GM12892 (cell line): ENCODE results near the gene CNTN4. TPM values are rescaled to one million over a fixed set of nuclear protein-coding genes. Genes with fewer than 3 reads are reported as not detected.
A peak's percentile ranks its signal among the peaks of the same experiment; 100 is the strongest.
"Not testable (repeated sequence)": the region's sequence is repeated elsewhere in the genome, so short reads cannot be mapped to it uniquely, and the experiment has no call there.

Experiments
- DNase-seq: peaks from one replicate; pipeline ENCODE4 v3.0.0; 2011; ENCODE audit not compliant: insufficient read length
- FAIRE-seq: peaks from 2 replicates; lab custom pipeline; 2011; peaks lifted over from hg19 to GRCh38; lab: Jason Lieb, UNC
- POLR2A ChIP-seq: IDR thresholded peaks from 2 replicates; pipeline ENCODE4 v1.6.1; 2011; ENCODE audit warnings: low read depth, low read length, control low read depth
- POLR2AphosphoS5 ChIP-seq: IDR thresholded peaks from 2 replicates; pipeline ENCODE4 v1.6.1; 2011; ENCODE audit warnings: low read depth, low read length, control low read depth
- TAF1 ChIP-seq: IDR thresholded peaks from 2 replicates; pipeline ENCODE4 v1.6.1; 2011; ENCODE audit warnings: low read depth, mild to moderate bottlenecking, control low read depth, low read length, borderline replicate concordance
- polyA plus RNA-seq: library from polyadenylated mRNA; unstranded; fragments of >200 nt; gene quantifications from one replicate; pipeline ENCODE4 v1.2.1, GENCODE V29; 2012; ENCODE audit warnings: missing spikeins, inconsistent platforms; ENCODE audit not compliant: missing spikeins

CNTN4 gene
- polyA plus RNA-seq = not detected

GRCh38 chr3:2098398-2099027 is at the start of gene CNTN4:
TSS of gene CNTN4 (plus strand) at chr3:2098866.
- DNase-seq (peak; percentile 45), FAIRE-seq (no peak)

GRCh38 chr3:2061360-2061759 is 37.3 kb upstream of the CNTN4 start:
- FAIRE-seq = no peak

More at GRCh38 chr3:2098398-2099027, at the start of gene CNTN4:
- no peak for TF ChIP-seq TAF1
- TF ChIP-seq POLR2A = no peak
- no peak for TF ChIP-seq POLR2AphosphoS5

GRCh38 chr3:2071531-2071930 is 27.1 kb upstream of the CNTN4 start:
- no peak for DNase-seq
- no peak for TF ChIP-seq TAF1
- TF ChIP-seq POLR2A = no peak
- FAIRE-seq = no peak

More at GRCh38 chr3:2061360-2061759, 37.3 kb upstream of the CNTN4 start:
- TF ChIP-seq POLR2A (no peak), POLR2AphosphoS5 (no peak)
- no peak for DNase-seq

- TF ChIP-seq POLR2AphosphoS5 (no peak), TAF1 (no peak), POLR2A (no peak)
- FAIRE-seq (no peak), DNase-seq (no peak)
These were observed 19.8 kb upstream of the CNTN4 start for GRCh38 chr3:2078821-2079220.

- TF ChIP-seq POLR2AphosphoS5 (no peak), POLR2A (no peak), TAF1 (no peak)
- FAIRE-seq (no peak), DNase-seq (no peak)
These were observed 15.7 kb upstream of the CNTN4 start for GRCh38 chr3:2082871-2083480.

GRCh38 chr3:2083558-2083957 is 15.1 kb upstream of the CNTN4 start:
- not testable (repeated sequence) for FAIRE-seq, DNase-seq

- no peak for TF ChIP-seq TAF1
- TF ChIP-seq POLR2A = no peak
- TF ChIP-seq POLR2AphosphoS5 = no peak
- DNase-seq (no peak), FAIRE-seq (no peak)
These were observed 8.4 kb upstream of the CNTN4 start for GRCh38 chr3:2090095-2090911.

- TF ChIP-seq POLR2AphosphoS5 (no peak), TAF1 (no peak), POLR2A (no peak)
- DNase-seq = no peak
- no peak for FAIRE-seq
These were observed 5.9 kb upstream of the CNTN4 start for GRCh38 chr3:2092758-2093157.

- no peak for TF ChIP-seq TAF1
- TF ChIP-seq POLR2A = no peak
- no peak for TF ChIP-seq POLR2AphosphoS5
- FAIRE-seq (no peak), DNase-seq (no peak)
These were observed 3.7 kb upstream of the CNTN4 start for GRCh38 chr3:2094941-2095340.

GRCh38 chr3:2096216-2096615 is 2.5 kb upstream of the CNTN4 start:
- TF ChIP-seq POLR2AphosphoS5 (no peak), POLR2A (no peak), TAF1 (no peak)
- DNase-seq = no peak
- FAIRE-seq = no peak

GRCh38 chr3:2097641-2098191 is 950 bp upstream of the CNTN4 start:
- TF ChIP-seq POLR2AphosphoS5 (no peak), POLR2A (no peak), TAF1 (no peak)
- DNase-seq = no peak
- FAIRE-seq = no peak
